PFSK-1 (cell line): ENCODE measurements around the gene ATN1.
A peak's percentile ranks its signal among the peaks of the same experiment; 100 is the strongest.

Experiments used
- FOXP2 ChIP-seq: optimal IDR thresholded peaks from 2 replicates; pipeline ENCODE3; 2011; ENCODE audit warnings: borderline replicate concordance, control low read depth, inconsistent platforms; ENCODE audit not compliant: insufficient read depth; ENCODE audit errors: extremely low read length, extremely low read depth
- POLR2AphosphoS5 ChIP-seq: IDR thresholded peaks from 2 replicates; pipeline ENCODE4 v1.6.1; 2012; ENCODE audit warnings: low read depth, mild to moderate bottlenecking, control low read depth, low read length, moderate library complexity
- SIN3A ChIP-seq: IDR thresholded peaks from 2 replicates; pipeline ENCODE4 v1.6.1; 2012; ENCODE audit warnings: mild to moderate bottlenecking, low read length, moderate library complexity, borderline replicate concordance; ENCODE audit not compliant: insufficient read depth
- TAF1 ChIP-seq: IDR thresholded peaks from 2 replicates; pipeline ENCODE4 v1.6.1; 2012; ENCODE audit warnings: low read length, control low read depth, borderline replicate concordance; ENCODE audit not compliant: insufficient read depth
- TF ChIP-seq, protein P1 (sequence below), 2 experiments: IDR thresholded peaks; 2 replicates each; pipeline versions ENCODE4 v1.6.1 to v1.8.0; 2011 to 2012; ENCODE audit warnings: low read depth in 2 of 2, low read length in 2 of 2, control low read depth in 1 of 2, inconsistent platforms in 1 of 2, mild to moderate bottlenecking in 1 of 2, moderate library complexity in 1 of 2; ENCODE audit not compliant: insufficient read depth in 1 of 2

ATN1 gene

DNA sequence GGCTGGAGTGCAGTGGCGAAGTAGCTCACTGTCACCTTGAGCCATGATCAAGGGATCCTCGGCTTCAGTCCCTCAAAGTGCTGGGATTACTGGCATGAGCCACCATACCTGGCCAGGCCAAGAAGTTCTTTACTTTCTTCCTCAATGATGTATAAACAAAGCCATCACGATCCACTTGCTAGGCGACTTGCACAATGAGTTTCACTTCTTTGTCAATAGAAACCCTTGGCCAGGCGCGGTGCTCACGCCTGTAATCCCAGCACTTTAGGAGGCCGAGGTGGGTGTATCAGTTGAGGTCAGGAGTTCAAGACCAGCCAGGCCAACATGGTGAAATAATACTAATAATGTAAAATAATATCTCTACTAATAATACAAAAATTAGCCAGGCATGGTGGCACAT, 40.3 kb upstream of the ATN1 start:
- TF ChIP-seq, protein P1, sequence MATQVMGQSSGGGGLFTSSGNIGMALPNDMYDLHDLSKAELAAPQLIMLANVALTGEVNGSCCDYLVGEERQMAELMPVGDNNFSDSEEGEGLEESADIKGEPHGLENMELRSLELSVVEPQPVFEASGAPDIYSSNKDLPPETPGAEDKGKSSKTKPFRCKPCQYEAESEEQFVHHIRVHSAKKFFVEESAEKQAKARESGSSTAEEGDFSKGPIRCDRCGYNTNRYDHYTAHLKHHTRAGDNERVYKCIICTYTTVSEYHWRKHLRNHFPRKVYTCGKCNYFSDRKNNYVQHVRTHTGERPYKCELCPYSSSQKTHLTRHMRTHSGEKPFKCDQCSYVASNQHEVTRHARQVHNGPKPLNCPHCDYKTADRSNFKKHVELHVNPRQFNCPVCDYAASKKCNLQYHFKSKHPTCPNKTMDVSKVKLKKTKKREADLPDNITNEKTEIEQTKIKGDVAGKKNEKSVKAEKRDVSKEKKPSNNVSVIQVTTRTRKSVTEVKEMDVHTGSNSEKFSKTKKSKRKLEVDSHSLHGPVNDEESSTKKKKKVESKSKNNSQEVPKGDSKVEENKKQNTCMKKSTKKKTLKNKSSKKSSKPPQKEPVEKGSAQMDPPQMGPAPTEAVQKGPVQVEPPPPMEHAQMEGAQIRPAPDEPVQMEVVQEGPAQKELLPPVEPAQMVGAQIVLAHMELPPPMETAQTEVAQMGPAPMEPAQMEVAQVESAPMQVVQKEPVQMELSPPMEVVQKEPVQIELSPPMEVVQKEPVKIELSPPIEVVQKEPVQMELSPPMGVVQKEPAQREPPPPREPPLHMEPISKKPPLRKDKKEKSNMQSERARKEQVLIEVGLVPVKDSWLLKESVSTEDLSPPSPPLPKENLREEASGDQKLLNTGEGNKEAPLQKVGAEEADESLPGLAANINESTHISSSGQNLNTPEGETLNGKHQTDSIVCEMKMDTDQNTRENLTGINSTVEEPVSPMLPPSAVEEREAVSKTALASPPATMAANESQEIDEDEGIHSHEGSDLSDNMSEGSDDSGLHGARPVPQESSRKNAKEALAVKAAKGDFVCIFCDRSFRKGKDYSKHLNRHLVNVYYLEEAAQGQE (IDR thresholded peaks at IDR 0.05; ENCODE audit: insufficient read depth in 1 of 2, low read depth in 2 of 2, low read length in 2 of 2): no peak
- no peak for TF ChIP-seq FOXP2
- no peak for TF ChIP-seq TAF1

DNA sequence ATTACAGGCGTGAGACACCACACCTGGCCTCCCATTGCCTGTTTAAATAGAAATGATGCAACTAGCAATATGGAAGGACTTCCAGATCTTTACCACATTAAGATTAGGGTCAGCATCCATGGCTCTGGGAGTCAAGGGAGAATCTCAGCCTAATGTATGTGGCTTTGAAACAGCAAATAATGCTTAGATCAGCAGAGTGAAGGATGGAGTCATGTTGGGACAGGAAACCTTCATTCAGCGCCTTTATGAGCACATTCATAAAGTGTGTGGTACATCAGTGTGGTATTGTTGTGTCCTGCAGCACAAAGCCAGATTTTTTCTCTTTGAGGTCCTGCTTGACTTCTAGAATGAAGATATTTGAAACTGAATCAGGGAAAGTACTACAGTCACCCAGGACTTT, 39.4 kb upstream of the ATN1 start:
- no peak for TF ChIP-seq TAF1
- TF ChIP-seq SIN3A: no peak
- no peak for TF ChIP-seq FOXP2
- TF ChIP-seq, protein P1 (IDR thresholded peaks at IDR 0.05; ENCODE audit: insufficient read depth in 1 of 2, low read depth in 2 of 2, low read length in 2 of 2): no peak
- no peak for TF ChIP-seq POLR2AphosphoS5

DNA sequence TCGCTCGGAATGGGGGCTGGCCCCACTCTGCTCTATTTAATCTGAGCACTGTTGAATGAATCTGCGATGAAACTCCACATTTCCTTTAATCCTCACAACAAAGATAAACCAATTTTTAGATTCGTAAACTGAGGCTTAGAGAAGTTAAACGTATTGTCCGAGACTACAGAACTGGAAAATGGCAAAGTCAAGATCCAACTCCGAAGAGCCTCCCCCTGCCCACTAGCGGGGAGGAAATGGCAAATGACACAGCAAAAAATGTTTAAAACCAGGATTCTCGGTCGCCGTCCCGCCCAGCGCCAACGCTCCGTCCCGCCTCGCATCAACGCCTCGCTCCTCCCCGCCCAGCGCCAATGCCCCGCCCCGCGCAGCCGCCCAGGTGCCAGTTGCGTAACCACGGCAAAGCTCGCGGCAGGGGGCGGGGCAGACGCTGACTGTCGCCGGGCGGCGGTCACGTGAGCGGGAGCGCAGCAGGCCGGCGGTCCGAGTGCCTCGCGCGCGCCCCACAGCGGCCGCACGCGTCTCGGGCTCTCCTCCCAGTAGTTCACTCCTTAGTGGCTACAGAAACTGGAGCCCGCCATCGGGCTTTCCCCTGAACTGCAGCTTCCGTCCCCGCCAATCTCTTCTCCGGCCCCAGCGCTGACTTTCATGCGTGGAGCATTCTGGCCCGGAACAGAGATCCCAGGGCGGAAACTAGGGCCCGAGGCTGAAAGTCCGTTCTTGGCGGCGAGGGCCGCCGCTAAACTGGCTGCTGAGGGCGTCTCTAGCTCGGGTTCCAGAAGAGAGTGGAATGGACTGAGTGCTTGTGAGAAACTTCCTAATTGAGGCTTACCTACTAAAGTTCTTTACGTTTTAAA, 36.7 kb upstream of the ATN1 start:
- TF ChIP-seq, protein P1 (IDR thresholded peaks at IDR 0.05; ENCODE audit: insufficient read depth in 1 of 2, low read depth in 2 of 2, low read length in 2 of 2): peak in 1 of 2 experiments; percentile 32; a peak in 1 of 4 replicates
- TF ChIP-seq POLR2AphosphoS5 (peak; percentile 94), SIN3A (no peak), FOXP2 (peak; percentile 99), TAF1 (peak; percentile 100)

DNA sequence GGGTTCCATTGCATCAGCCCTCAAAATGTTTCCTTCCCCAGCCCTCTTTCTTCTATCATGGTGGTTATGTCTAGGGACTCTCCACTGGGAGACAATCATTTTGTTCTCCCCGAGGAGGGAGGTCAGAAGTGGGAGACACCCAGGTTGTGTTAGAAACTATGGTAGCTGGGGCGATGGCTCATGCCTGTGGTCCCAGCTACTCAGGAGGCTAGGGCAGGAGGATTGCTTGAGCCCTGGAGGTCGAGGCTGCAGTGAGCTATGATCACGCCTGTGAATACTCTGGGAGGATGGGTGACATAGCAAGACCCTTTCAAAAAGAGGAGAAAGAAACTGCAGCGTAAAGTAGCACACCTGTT, 36.1 kb upstream of the ATN1 start:
- no peak for TF ChIP-seq POLR2AphosphoS5
- TF ChIP-seq, protein P1 (IDR thresholded peaks at IDR 0.05; ENCODE audit: insufficient read depth in 1 of 2, low read depth in 2 of 2, low read length in 2 of 2): no peak
- no peak for TF ChIP-seq FOXP2
- no peak for TF ChIP-seq TAF1
